H1 (cell line): ENCODE results near the gene TOMM40L. TPM values are rescaled to one million over a fixed set of nuclear protein-coding genes. Genes with fewer than 3 reads are reported as not detected.

ENCODE experiments used
- CHD7 ChIP-seq: fragments of 300-600 bp; sonication (generic); IDR thresholded peaks from 2 replicates; pipeline ENCODE4 v1.7.1; 2012; ENCODE audit warnings: low read length, moderate library complexity, mild to moderate bottlenecking, inconsistent platforms; ENCODE audit not compliant: insufficient replicate concordance
- JUN ChIP-seq: IDR thresholded peaks from 2 replicates; pipeline ENCODE4 v1.6.1; 2011; ENCODE audit warnings: low read depth, mild to moderate bottlenecking, improper control_type of control experiment, low read length
- JUND ChIP-seq: IDR thresholded peaks from 2 replicates; pipeline ENCODE4 v1.6.1; 2011; ENCODE audit warnings: mild to moderate bottlenecking, improper control_type of control experiment, low read length
- MAFK ChIP-seq: IDR thresholded peaks from 2 replicates; pipeline ENCODE4 v1.6.1; 2012; ENCODE audit warnings: low read depth, mild to moderate bottlenecking, improper control_type of control experiment, low read length
- MAX ChIP-seq: IDR thresholded peaks from 2 replicates; pipeline ENCODE4 v1.6.1; 2012; ENCODE audit warnings: inconsistent platforms
- RNF2 ChIP-seq: fragments of 200-900, 300-1000 bp; sonication (generic); IDR thresholded peaks from 2 replicates; pipeline ENCODE4 v1.7.1; 2016; ENCODE audit warnings: borderline replicate concordance, low read depth, mild to moderate bottlenecking, antibody characterized with exemption, low read length; ENCODE audit not compliant: poor library complexity, severe bottlenecking; ENCODE audit errors: missing control alignments
- YY1 ChIP-seq: IDR thresholded peaks from 2 replicates; pipeline ENCODE4 v1.6.1; 2011; ENCODE audit warnings: low read depth, mild to moderate bottlenecking, low read length
- polyA plus RNA-seq, 7 experiments: library from polyadenylated mRNA; depleted of rRNA in 3 of 7; stranded (reverse) in 5 of 7; unstranded in 2 of 7; fragments of >200 nt in 5 of 7; fragments of 200-250 nt in 2 of 7; gene quantifications; 1 replicate in 5 of 7; 2 replicates in 1 of 7; 4 replicates in 1 of 7; pipeline versions ENCODE4 v1.2.1 to v1.2.3, GENCODE V29; 2011 to 2013; ENCODE audit warnings: missing spikeins in 2 of 7, mixed read lengths in 2 of 7
- total RNA-seq: library from RNA; stranded (reverse); fragmentation: NEBNext Ultra II Directional; extraction: Animal tissue kit (Norgen Biotek cat#: 25700); gene quantifications from 2 replicates; pipeline ENCODE4 v1.2.1, GENCODE V29; 2021
- TF ChIP-seq, protein P1 (sequence below): IDR thresholded peaks from 2 replicates; pipeline ENCODE4 v1.6.1; 2011; ENCODE audit warnings: low read length, improper control_type of control experiment

TOMM40L gene
- total and polyA plus RNA-seq, 2 of the 8 experiments (the other 6 are each of a cell fraction or from before 2014, with no cell fraction given): 11.4 to 15.0 TPM

- no peak for TF ChIP-seq CHD7
- peak; percentile 71 for TF ChIP-seq MAX
- no peak for TF ChIP-seq JUN
- TF ChIP-seq, protein P1, sequence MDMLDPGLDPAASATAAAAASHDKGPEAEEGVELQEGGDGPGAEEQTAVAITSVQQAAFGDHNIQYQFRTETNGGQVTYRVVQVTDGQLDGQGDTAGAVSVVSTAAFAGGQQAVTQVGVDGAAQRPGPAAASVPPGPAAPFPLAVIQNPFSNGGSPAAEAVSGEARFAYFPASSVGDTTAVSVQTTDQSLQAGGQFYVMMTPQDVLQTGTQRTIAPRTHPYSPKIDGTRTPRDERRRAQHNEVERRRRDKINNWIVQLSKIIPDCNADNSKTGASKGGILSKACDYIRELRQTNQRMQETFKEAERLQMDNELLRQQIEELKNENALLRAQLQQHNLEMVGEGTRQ: no peak
- no peak for TF ChIP-seq RNF2
- no peak for TF ChIP-seq JUND
- TF ChIP-seq MAFK: no peak
- no peak for TF ChIP-seq YY1
Measured at GRCh38 chr1:161258439-161259344, 32.8 kb downstream of the TOMM40L start, which contains the start of gene PCP4L1 (continued).
